ENCODE results near the gene SATB1. TPM values are rescaled to one million over a fixed set of nuclear protein-coding genes. Genes with fewer than 3 reads are reported as not detected.

Gene SATB1
- total RNA-seq, 4 donors from 2014 or later: 17.3 to 82.1 (median 51.9) TPM

- TF ChIP-seq, protein P1, sequence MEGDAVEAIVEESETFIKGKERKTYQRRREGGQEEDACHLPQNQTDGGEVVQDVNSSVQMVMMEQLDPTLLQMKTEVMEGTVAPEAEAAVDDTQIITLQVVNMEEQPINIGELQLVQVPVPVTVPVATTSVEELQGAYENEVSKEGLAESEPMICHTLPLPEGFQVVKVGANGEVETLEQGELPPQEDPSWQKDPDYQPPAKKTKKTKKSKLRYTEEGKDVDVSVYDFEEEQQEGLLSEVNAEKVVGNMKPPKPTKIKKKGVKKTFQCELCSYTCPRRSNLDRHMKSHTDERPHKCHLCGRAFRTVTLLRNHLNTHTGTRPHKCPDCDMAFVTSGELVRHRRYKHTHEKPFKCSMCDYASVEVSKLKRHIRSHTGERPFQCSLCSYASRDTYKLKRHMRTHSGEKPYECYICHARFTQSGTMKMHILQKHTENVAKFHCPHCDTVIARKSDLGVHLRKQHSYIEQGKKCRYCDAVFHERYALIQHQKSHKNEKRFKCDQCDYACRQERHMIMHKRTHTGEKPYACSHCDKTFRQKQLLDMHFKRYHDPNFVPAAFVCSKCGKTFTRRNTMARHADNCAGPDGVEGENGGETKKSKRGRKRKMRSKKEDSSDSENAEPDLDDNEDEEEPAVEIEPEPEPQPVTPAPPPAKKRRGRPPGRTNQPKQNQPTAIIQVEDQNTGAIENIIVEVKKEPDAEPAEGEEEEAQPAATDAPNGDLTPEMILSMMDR (IDR thresholded peaks at IDR 0.05): no peak
- TF ChIP-seq POLR2A (IDR thresholded peaks at IDR 0.05): no peak
- Histone ChIP-seq H3K4me1 (no peaks in the 10 kb centered on the region), H3K27me3 (no peaks in the 10 kb centered on the region), H3K27ac (no peak overlapping the region), H3K36me3 (no peaks in the 10 kb centered on the region), H3K4me3 (no peak overlapping the region), H3K9me3 (no peaks in the 10 kb centered on the region)
- intact Hi-C loops (cut with DNase I; ENCODE audit: low total_unique reads): no loop called here
- no peak for DNase-seq
Observed at GRCh38 chr3:18394384-18394995, 30.6 kb downstream of the SATB1 start.

DNA sequence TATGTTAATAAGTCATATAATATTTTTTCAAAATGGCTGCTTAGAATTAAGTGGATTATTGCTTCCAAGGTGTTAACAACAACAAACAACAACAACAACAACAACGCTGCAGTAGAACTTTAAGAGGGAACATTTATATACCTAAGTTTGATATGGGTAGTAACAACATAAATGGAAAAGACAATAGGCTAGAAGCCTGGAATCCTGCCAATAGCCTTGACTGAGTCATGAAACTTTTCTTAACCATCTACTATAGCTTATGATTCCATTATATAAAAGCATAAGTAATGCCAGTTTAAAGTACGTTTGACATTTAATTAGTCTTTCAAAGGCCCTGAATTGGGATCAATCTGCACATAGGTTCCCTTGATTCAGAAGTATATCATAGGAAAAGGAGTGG lies 31.2 kb downstream of the SATB1 start:
- DNase-seq: no peak
- Histone ChIP-seq H3K4me1 (no peaks in the 10 kb centered on the region), H3K9me3 (no peaks in the 10 kb centered on the region), H3K27ac (no peak overlapping the region), H3K4me3 (no peak overlapping the region), H3K36me3 (no peaks in the 10 kb centered on the region), H3K27me3 (no peaks in the 10 kb centered on the region)
- TF ChIP-seq POLR2A (IDR thresholded peaks at IDR 0.05): no peak
- TF ChIP-seq, protein P1 (IDR thresholded peaks at IDR 0.05): no peak
- intact Hi-C loops (cut with DNase I; ENCODE audit: low total_unique reads): no loop called here

GRCh38 chr3:18390024-18390660 lies 35.0 kb downstream of the SATB1 start:
- Histone ChIP-seq H3K36me3 (no peaks in the 10 kb centered on the region), H3K27me3 (no peaks in the 10 kb centered on the region), H3K4me1 (no peaks in the 10 kb centered on the region), H3K27ac (no peak overlapping the region), H3K9me3 (no peaks in the 10 kb centered on the region), H3K4me3 (no peak overlapping the region)
- intact Hi-C loops (cut with DNase I; ENCODE audit: low total_unique reads): no loop called here
- no peak for DNase-seq
- TF ChIP-seq POLR2A (IDR thresholded peaks at IDR 0.05): no peak
- TF ChIP-seq, protein P1 (IDR thresholded peaks at IDR 0.05): no peak

DNA sequence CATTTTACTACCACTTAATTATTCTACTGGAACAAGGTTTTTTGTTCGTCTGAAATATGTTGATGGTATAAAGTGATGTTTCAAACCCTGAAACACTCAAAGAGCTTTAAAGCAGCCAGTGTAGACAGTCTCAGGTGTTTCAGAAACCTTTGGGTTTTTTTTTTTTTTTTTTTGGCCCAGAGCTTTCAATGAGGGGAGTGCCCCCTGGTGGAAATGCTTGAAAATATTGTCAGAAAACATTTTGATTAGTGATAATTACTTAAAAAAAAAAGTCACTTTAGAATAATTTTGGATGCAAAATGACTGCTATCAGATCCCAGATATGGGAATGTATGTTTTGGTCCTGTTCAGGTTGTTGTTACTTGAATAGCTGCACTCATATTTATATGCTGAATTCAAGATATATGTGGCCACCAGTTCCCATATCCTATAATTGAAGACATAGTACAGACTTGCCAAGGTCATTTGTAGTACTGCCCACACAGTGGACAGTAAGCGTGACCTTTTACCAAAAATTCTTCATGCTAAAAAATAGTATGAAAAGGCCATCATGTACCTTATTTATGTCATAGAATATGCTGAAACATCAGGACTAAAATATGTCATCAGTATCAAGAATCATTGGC lies 35.9 kb downstream of the SATB1 start:
- intact Hi-C loops (cut with DNase I; ENCODE audit: low total_unique reads): no loop called here
- Histone ChIP-seq H3K4me3 (no peak overlapping the region), H3K27ac (no peak overlapping the region), H3K27me3 (no peaks in the 10 kb centered on the region), H3K4me1 (no peaks in the 10 kb centered on the region), H3K36me3 (no peaks in the 10 kb centered on the region), H3K9me3 (no peaks in the 10 kb centered on the region)
- TF ChIP-seq, protein P1 (IDR thresholded peaks at IDR 0.05): peak in 2 of 4 experiments; percentile 40 to 49
- no peak for TF ChIP-seq POLR2A (IDR thresholded peaks at IDR 0.05)
- no peak for DNase-seq

GRCh38 chr3:18386274-18386890 lies 38.8 kb downstream of the SATB1 start:
- Histone ChIP-seq H3K4me3 (no peak overlapping the region), H3K36me3 (no peaks in the 10 kb centered on the region), H3K27ac (no peak overlapping the region), H3K9me3 (no peaks in the 10 kb centered on the region), H3K27me3 (no peaks in the 10 kb centered on the region), H3K4me1 (no peaks in the 10 kb centered on the region)
- no peak for DNase-seq
- TF ChIP-seq POLR2A (IDR thresholded peaks at IDR 0.05): no peak
- intact Hi-C loops (cut with DNase I; ENCODE audit: low total_unique reads): no loop called here
